AG08395 (cell line): ENCODE results near the gene DUSP10.
A peak's percentile ranks its signal among the peaks of the same experiment; 100 is the strongest.

Source experiments
- DNase-seq: peaks from one replicate; pipeline ENCODE4 v3.0.0; 2012; ENCODE audit warnings: mixed read lengths, low spot score

Gene DUSP10

GRCh38 chr1:221732052-221732451 lies 9.8 kb downstream of the DUSP10 start:
- DNase-seq = no peak

GRCh38 chr1:221729771-221730330 lies 12.0 kb downstream of the DUSP10 start:
- no peak for DNase-seq

- DNase-seq = no peak
These were observed 13.8 kb downstream of the DUSP10 start for GRCh38 chr1:221728037-221728505.

- no peak for DNase-seq
These were observed 14.5 kb downstream of the DUSP10 start for GRCh38 chr1:221727146-221728036.

- DNase-seq = no peak
These were observed 15.9 kb downstream of the DUSP10 start for GRCh38 chr1:221725735-221726672.

- peak; percentile 63 for DNase-seq
These were observed 16.8 kb downstream of the DUSP10 start for GRCh38 chr1:221724931-221725605.

- no peak for DNase-seq
These were observed 18.0 kb downstream of the DUSP10 start for GRCh38 chr1:221723848-221724236.

- no peak for DNase-seq
These were observed 18.7 kb downstream of the DUSP10 start for GRCh38 chr1:221723018-221723847.

GRCh38 chr1:221722254-221723017 lies 19.5 kb downstream of the DUSP10 start:
- no peak for DNase-seq

GRCh38 chr1:221720545-221720944 lies 21.3 kb downstream of the DUSP10 start:
- no peak for DNase-seq

- no peak for DNase-seq
These were observed 21.9 kb downstream of the DUSP10 start for GRCh38 chr1:221719987-221720386.

- no peak for DNase-seq
These were observed 22.7 kb downstream of the DUSP10 start for GRCh38 chr1:221719278-221719597.

GRCh38 chr1:221718381-221719277 lies 23.3 kb downstream of the DUSP10 start:
- peak; percentile 77 for DNase-seq

GRCh38 chr1:221717485-221717853 lies 24.4 kb downstream of the DUSP10 start:
- no peak for DNase-seq

- no peak for DNase-seq
These were observed 25.0 kb downstream of the DUSP10 start for GRCh38 chr1:221716713-221717484.

- DNase-seq = no peak
These were observed 26.3 kb downstream of the DUSP10 start for GRCh38 chr1:221715321-221716169.
